Measurements from ENCODE around the gene SZT2. TPM values are rescaled to one million over a fixed set of nuclear protein-coding genes. Genes with fewer than 3 reads are reported as not detected.
"Not testable (repeated sequence)": the region's sequence is repeated elsewhere in the genome, so short reads cannot be mapped to it uniquely, and the experiment has no call there.

Gene SZT2
- total RNA-seq, 1 experiment from 2014 or later: 28.4 TPM

DNA sequence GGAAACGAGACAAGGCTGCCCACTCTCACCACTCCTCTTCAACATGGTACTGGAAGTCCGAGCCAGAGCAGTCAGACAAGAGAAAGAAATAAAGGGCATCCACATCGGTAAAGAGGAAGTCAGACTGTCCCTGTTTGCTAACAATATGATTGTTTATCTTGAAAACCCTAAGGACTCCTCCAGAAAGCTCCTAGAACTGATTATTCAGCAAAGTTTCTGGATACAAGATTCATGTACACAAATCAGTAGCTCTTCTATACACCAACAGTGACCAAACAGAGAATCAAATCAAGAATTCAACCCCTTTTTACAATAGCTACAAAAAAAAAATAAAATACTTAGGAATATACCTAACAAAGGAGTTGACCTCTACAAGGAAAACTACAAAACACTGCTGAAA lies 68.7 kb downstream of the SZT2 start:
- Mint-ChIP-seq H3K27me3 (ENCODE audit: low read depth) (peaks cover 41% of the 10 kb centered on the region), H3K4me1 (peaks cover 13% of the 10 kb centered on the region)
- H3K36me3 Mint-ChIP-seq; ATAC-seq; DNase-seq (ENCODE audit: low spot score); H3K27ac Mint-ChIP-seq; H3K4me3 Mint-ChIP-seq; CTCF ChIA-PET; POLR2A ChIA-PET; H3K9me3 Mint-ChIP-seq: not testable (repeated sequence)

DNA sequence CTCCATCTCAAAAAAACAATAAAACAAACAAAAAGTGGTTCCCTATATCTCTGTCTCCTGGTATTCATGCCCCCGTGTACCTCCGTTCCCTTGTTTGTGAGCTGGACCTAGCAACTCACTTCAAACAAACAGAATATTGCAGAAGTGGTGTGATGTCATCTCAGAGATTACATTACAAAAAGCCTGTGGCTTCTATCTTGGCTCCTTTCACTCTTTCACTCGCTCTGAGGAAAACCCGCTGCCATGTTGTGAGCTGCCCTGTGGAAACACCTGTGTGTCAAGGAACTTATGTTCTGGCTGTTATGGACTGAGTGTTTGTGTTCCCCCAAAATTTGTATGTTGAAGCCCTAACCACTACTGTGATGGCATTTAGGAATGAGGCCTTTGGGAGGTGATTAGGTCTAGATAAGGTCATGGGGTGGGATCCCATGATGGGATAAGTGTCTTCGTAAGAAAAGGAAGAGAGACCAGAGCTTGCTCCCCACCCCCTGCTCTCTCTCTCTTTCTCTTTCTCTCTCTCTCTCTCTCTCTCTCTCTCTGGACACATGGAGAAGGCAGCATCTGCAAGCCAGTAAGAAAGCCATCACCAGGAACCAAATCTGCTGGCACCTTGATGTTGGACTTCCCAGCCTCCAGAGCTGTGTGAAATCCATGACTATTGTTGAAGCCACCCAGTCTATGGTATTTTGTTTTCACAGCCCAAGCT lies 71.4 kb downstream of the SZT2 start:
- POLR2A ChIA-PET: interaction anchor here (0.6 kb wide), 1 partner anchor 37 kb away, joined by 4 read pairs; no protein-coding TSS in a partner anchor

DNA sequence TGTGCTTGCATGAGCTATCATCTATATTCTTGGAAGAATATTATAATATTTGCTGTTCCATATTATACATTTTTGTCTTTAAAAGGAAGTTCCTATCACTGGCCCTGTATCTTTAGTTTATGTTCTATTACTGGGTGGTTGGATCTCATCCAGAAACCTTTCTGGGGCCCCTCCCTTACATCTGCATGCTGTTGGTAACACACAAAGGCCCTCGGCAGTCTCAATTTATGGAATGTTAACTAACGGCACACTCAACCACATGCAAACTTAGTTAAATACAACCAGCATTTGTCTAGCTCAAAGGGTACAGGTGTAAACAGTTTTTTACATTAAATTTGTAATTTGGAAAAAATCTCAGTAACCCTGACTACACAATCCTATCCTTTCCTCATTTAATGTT lies 73.8 kb downstream of the SZT2 start:
- ATAC-seq: no peak
- CTCF ChIA-PET: interaction anchor here (1.1 to 1.6 kb wide), 2 partner anchors 49 to 471 kb away, joined by 3 to 4 read pairs; no protein-coding TSS in a partner anchor
- Mint-ChIP-seq H3K27me3 (ENCODE audit: low read depth) (peaks cover 23% of the 10 kb centered on the region), H3K36me3 (no peaks in the 10 kb centered on the region), H3K27ac (no peak overlapping the region), H3K9me3 (peaks cover 7% of the 10 kb centered on the region; the same call in 1 of the 2 replicates), H3K4me3 (no peak overlapping the region), H3K4me1 (no peaks in the 10 kb centered on the region)
- POLR2A ChIA-PET: no interaction called here
- TF ChIP-seq ETV6 (CRISPR knock-in tag; IDR thresholded peaks at IDR 0.05) (no peak), ATF2 (CRISPR knock-in tag; IDR thresholded peaks at IDR 0.05; ENCODE audit: borderline replicate concordance, low read depth) (no peak), KAT7 (CRISPR knock-in tag; IDR thresholded peaks at IDR 0.05; ENCODE audit: borderline replicate concordance) (no peak)
- TF ChIP-seq, protein P1, sequence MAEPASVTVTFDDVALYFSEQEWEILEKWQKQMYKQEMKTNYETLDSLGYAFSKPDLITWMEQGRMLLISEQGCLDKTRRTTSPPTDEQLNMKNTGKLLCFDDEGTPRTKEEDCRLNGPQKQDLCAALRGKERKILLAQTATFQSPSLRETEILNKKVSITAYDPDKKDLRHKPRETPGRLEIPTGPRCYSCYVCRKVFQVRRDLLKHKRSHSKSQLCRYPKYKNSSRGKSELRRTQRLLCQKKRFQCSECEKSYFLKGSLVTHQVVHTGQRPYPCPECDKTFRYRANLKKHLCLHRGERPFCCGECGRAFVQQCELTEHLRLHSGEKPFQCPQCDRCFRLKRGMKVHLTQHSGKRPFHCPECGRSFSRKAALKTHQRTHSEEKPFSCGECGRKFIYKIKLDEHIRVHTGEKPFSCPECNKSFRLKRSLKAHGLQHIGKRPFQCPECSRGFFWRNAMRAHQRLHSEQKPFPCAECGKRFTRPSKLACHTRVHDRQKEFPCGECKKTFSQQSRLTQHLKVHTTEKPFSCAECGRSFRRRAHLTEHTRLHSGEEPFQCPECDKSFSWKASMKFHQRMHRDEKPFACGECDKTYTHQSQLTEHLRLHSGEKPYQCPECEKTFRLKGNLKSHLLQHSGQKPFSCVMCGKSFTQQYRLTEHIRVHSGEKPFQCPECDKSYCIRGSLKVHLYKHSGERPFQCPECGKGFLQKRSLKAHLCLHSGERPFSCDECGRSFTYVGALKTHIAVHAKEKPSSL (CRISPR knock-in tag; conservative IDR thresholded peaks at IDR 0.05): no peak
- TF ChIP-seq, protein P2, sequence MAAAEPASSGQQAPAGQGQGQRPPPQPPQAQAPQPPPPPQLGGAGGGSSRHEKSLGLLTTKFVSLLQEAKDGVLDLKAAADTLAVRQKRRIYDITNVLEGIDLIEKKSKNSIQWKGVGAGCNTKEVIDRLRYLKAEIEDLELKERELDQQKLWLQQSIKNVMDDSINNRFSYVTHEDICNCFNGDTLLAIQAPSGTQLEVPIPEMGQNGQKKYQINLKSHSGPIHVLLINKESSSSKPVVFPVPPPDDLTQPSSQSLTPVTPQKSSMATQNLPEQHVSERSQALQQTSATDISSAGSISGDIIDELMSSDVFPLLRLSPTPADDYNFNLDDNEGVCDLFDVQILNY (CRISPR knock-in tag; IDR thresholded peaks at IDR 0.05): no peak
- no peak for DNase-seq (ENCODE audit: low spot score)

More for the DNA sequence above, 71.4 kb downstream of the SZT2 start:
- Mint-ChIP-seq H3K27ac (no peak overlapping the region), H3K9me3 (peaks cover 7% of the 10 kb centered on the region; the same call in 1 of the 2 replicates), H3K4me1 (no peaks in the 10 kb centered on the region), H3K36me3 (no peaks in the 10 kb centered on the region), H3K4me3 (no peak overlapping the region), H3K27me3 (ENCODE audit: low read depth) (peaks cover 36% of the 10 kb centered on the region)
- CTCF ChIA-PET: no interaction called here
- no peak for DNase-seq (ENCODE audit: low spot score)
- TF ChIP-seq FOXP1 (CRISPR knock-in tag; IDR thresholded peaks at IDR 0.05; ENCODE audit: borderline replicate concordance) (no peak), AR (CRISPR knock-in tag; IDR thresholded peaks at IDR 0.05) (no peak), RELA (CRISPR knock-in tag; IDR thresholded peaks at IDR 0.05; ENCODE audit: borderline replicate concordance) (no peak), ARID4B (CRISPR knock-in tag; IDR thresholded peaks at IDR 0.05; ENCODE audit: borderline replicate concordance) (no peak), NFYB (CRISPR knock-in tag; conservative IDR thresholded peaks at IDR 0.05; ENCODE audit: low read depth) (no peak)
- TF ChIP-seq, protein P3, sequence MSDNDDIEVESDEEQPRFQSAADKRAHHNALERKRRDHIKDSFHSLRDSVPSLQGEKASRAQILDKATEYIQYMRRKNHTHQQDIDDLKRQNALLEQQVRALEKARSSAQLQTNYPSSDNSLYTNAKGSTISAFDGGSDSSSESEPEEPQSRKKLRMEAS (CRISPR knock-in tag; IDR thresholded peaks at IDR 0.05): no peak
- ATAC-seq: no peak

Data from WTC11 (cell line).